IMR-90 (cell line): ENCODE measurements around the gene FER. TPM values are rescaled to one million over a fixed set of nuclear protein-coding genes. Genes with fewer than 3 reads are reported as not detected.

Experiments used
- ATAC-seq: fragments of 200-7000 bp; cut with Tn5 transposase; 2 replicates; pipeline ENCODE4 v1.9.1; 2020; ENCODE audit warnings: low read depth, mild to moderate bottlenecking, moderate library complexity
- BruUV-seq: library from RNA; stranded (reverse); fragments of 400-500 nt; replicated peaks from 2 replicates; lab custom pipeline; 2021; lab: Mats Ljungman, UMichigan
- CTCF ChIA-PET: fragments of 300-600 bp; formaldehyde crosslinking; extraction: SDS; loops from one replicate; lab custom pipeline; 2021; ENCODE audit warnings: antibody characterized with exemption; lab: Yijun Ruan, JAX
- POLR2A ChIA-PET: fragments of 300-600 bp; sonication (Branson Sonifier 250); formaldehyde crosslinking; loops from one replicate; lab custom pipeline; 2022; ENCODE audit warnings: antibody characterized with exemption; ENCODE audit not compliant: unreplicated experiment; lab: Charles Lee
- DNase-seq: peaks from one replicate; pipeline ENCODE4 v3.0.0; 2013
- H2AFZ ChIP-seq: replicated peaks from 2 replicates; pipeline ENCODE3; 2013; ENCODE audit warnings: low read length, mild to moderate bottlenecking; ENCODE audit not compliant: poor library complexity
- H2AK5ac ChIP-seq: 2 replicates; pipeline ENCODE4 v1.6.1; 2013; ENCODE audit warnings: low read depth, low read length, inconsistent platforms
- H2AK9ac ChIP-seq: replicated peaks from 2 replicates; pipeline ENCODE3; 2013; ENCODE audit warnings: mild to moderate bottlenecking, low read depth, low read length, moderate library complexity; ENCODE audit not compliant: poor library complexity
- H2BK120ac ChIP-seq: 2 replicates; pipeline ENCODE4 v1.6.1; 2013; ENCODE audit warnings: low read depth, low read length, inconsistent platforms
- H2BK15ac ChIP-seq: 3 replicates; pipeline ENCODE4 v1.6.1; 2013; ENCODE audit warnings: low read depth, low read length, inconsistent platforms
- H2BK20ac ChIP-seq: 2 replicates; pipeline ENCODE4 v1.6.1; 2013; ENCODE audit warnings: low read depth, mild to moderate bottlenecking, inconsistent platforms, low read length, moderate library complexity
- H2BK5ac ChIP-seq: 2 replicates; pipeline ENCODE4 v1.6.1; 2013; ENCODE audit warnings: mild to moderate bottlenecking, low read depth, low read length, inconsistent platforms; ENCODE audit not compliant: poor library complexity, severe bottlenecking
- H3K14ac ChIP-seq: replicated peaks from 2 replicates; pipeline ENCODE4 v1.6.1; 2013; ENCODE audit warnings: low read depth, low read length, inconsistent platforms
- H3K18ac ChIP-seq: 2 replicates; pipeline ENCODE4 v1.6.1; 2013; ENCODE audit warnings: low read depth, low read length, control low read depth
- H3K23ac ChIP-seq: 2 replicates; pipeline ENCODE4 v1.6.1; 2013; ENCODE audit warnings: low read depth, low read length, inconsistent platforms
- H3K27ac ChIP-seq: 2 replicates; pipeline ENCODE4 v1.5.1; 2013; ENCODE audit warnings: mild to moderate bottlenecking, control low read depth, low read length; ENCODE audit not compliant: insufficient read depth
- H3K27me3 ChIP-seq: 2 replicates; pipeline ENCODE4 v1.6.1; 2013; ENCODE audit warnings: low read length; ENCODE audit not compliant: control insufficient read depth, insufficient read depth
- H3K36me3 ChIP-seq: 2 replicates; pipeline ENCODE4 v1.6.1; 2013; ENCODE audit warnings: low read length, mixed read lengths; ENCODE audit not compliant: control insufficient read depth, insufficient read depth
- H3K4ac ChIP-seq: 2 replicates; pipeline ENCODE4 v1.6.1; 2013; ENCODE audit warnings: low read depth, low read length, inconsistent platforms
- H3K4me1 ChIP-seq: 2 replicates; pipeline ENCODE4 v1.6.1; 2013; ENCODE audit warnings: low read length, mixed read lengths; ENCODE audit not compliant: control insufficient read depth, insufficient read depth
- H3K4me2 ChIP-seq: 2 replicates; pipeline ENCODE4 v1.6.1; 2013; ENCODE audit warnings: low read depth, mild to moderate bottlenecking, control low read depth, low read length, moderate library complexity
- H3K4me3 ChIP-seq: 2 replicates; pipeline ENCODE4 v1.5.1; 2013; ENCODE audit warnings: low read depth, mild to moderate bottlenecking, control low read depth, low read length, moderate library complexity; ENCODE audit not compliant: insufficient read depth
- H3K56ac ChIP-seq: 2 replicates; pipeline ENCODE4 v1.6.1; 2013; ENCODE audit warnings: low read length, inconsistent platforms; ENCODE audit not compliant: insufficient read depth; ENCODE audit errors: extremely low read depth
- H3K79me1 ChIP-seq, 2 experiments: 2 replicates each; pipeline ENCODE4 v1.6.1; 2013; ENCODE audit warnings: low read length in 2 of 2, inconsistent platforms in 1 of 2, low read depth in 1 of 2
- H3K9ac ChIP-seq: 2 replicates; pipeline ENCODE4 v1.6.1; 2013; ENCODE audit warnings: low read depth, low read length, control low read depth
- H3K9me1 ChIP-seq: 2 replicates; pipeline ENCODE4 v1.6.1; 2013; ENCODE audit warnings: low read length, inconsistent platforms; ENCODE audit not compliant: insufficient read depth
- H3K9me3 ChIP-seq: 2 replicates; pipeline ENCODE4 v1.6.1; 2013; ENCODE audit warnings: low read length; ENCODE audit not compliant: control insufficient read depth, insufficient read depth
- H4K20me1 ChIP-seq: 2 replicates; pipeline ENCODE4 v1.6.1; 2013; ENCODE audit warnings: low read length, inconsistent platforms; ENCODE audit not compliant: insufficient read depth
- H4K5ac ChIP-seq: 2 replicates; pipeline ENCODE4 v1.6.1; 2013; ENCODE audit warnings: mild to moderate bottlenecking, low read depth, low read length, control low read depth
- H4K8ac ChIP-seq, 2 experiments: 2 replicates each; pipeline ENCODE4 v1.6.1; 2013; ENCODE audit warnings: low read depth in 2 of 2, low read length in 2 of 2, control low read depth in 1 of 2, inconsistent platforms in 1 of 2
- H4K91ac ChIP-seq: 2 replicates; pipeline ENCODE4 v1.6.1; 2013; ENCODE audit warnings: low read depth, low read length, inconsistent platforms; ENCODE audit not compliant: insufficient read depth
- BHLHE40 ChIP-seq: fragments of 150-350 bp; IDR thresholded peaks from 2 replicates; pipeline ENCODE4 v1.6.1; 2016; ENCODE audit warnings: mild to moderate bottlenecking, low read depth, low read length
- CEBPB ChIP-seq: IDR thresholded peaks from 2 replicates; pipeline ENCODE4 v1.6.1; 2012; ENCODE audit warnings: low read depth, low read length, improper control_type of control experiment
- CHD1 ChIP-seq: IDR thresholded peaks from 2 replicates; pipeline ENCODE4 v1.6.1; 2012; ENCODE audit warnings: low read depth, low read length, improper control_type of control experiment
- FOS ChIP-seq: fragments of 150-350 bp; IDR thresholded peaks from 2 replicates; pipeline ENCODE4 v1.6.1; 2016; ENCODE audit warnings: low read depth, low read length
- MAFK ChIP-seq: IDR thresholded peaks from 2 replicates; pipeline ENCODE4 v1.6.1; 2012; ENCODE audit warnings: low read depth, low read length, improper control_type of control experiment
- MAZ ChIP-seq: IDR thresholded peaks from 2 replicates; pipeline ENCODE4 v1.6.1; 2012; ENCODE audit warnings: low read depth, mild to moderate bottlenecking, low read length, improper control_type of control experiment, moderate library complexity, borderline replicate concordance
- MXI1 ChIP-seq: IDR thresholded peaks from 2 replicates; pipeline ENCODE4 v1.6.1; 2012; ENCODE audit warnings: low read depth, mild to moderate bottlenecking, low read length, moderate library complexity, borderline replicate concordance
- NFE2L2 ChIP-seq: fragments of 150-350 bp; IDR thresholded peaks from 2 replicates; pipeline ENCODE4 v1.6.1; 2016; ENCODE audit warnings: low read depth, mild to moderate bottlenecking, low read length
- POLR2A ChIP-seq: IDR thresholded peaks from 2 replicates; pipeline ENCODE4 v1.6.1; 2012; ENCODE audit warnings: mild to moderate bottlenecking, low read depth, low read length
- RAD21 ChIP-seq: IDR thresholded peaks from 2 replicates; pipeline ENCODE4 v1.6.1; 2012; ENCODE audit warnings: low read length, improper control_type of control experiment
- RCOR1 ChIP-seq: IDR thresholded peaks from 2 replicates; pipeline ENCODE4 v1.6.1; 2012; ENCODE audit warnings: mild to moderate bottlenecking, low read length, improper control_type of control experiment; ENCODE audit not compliant: insufficient replicate concordance
- RFX5 ChIP-seq: IDR thresholded peaks from 2 replicates; pipeline ENCODE4 v1.8.0; 2012; ENCODE audit warnings: low read depth, mild to moderate bottlenecking, low read length, moderate library complexity
- SMC3 ChIP-seq: fragments of 150-350 bp; IDR thresholded peaks from 2 replicates; pipeline ENCODE4 v1.6.1; 2016; ENCODE audit warnings: low read depth, mild to moderate bottlenecking, antibody characterized with exemption, low read length, moderate library complexity
- WGBS, 2 experiments: methylation state at CpG; one replicate each; pipeline versions ENCODE4 v1.1.5 to v1.1.7; 2013; ENCODE audit warnings: missing lambda C conversion rate in 2 of 2; ENCODE audit not compliant: insufficient read length in 1 of 2; ENCODE audit errors: extremely low coverage in 2 of 2; 5-methylcytosine and 5-hydroxymethylcytosine counted together
- dilution Hi-C: fragments of 300-500 bp; cut with HindIII; formaldehyde crosslinking; loops from one replicate; pipeline ENCODE4 v1.14.3; 2018; ENCODE audit warnings: low sequenced_read_pairs; ENCODE audit not compliant: unreplicated experiment
- in situ Hi-C: fragments of 300-500 bp; cut with MboI; formaldehyde crosslinking; loops from 3 replicates; pipeline ENCODE4 v1.14.3; 2019; ENCODE audit warnings: low sequenced_read_pairs, inconsistent platforms, mixed read lengths
- intact Hi-C: fragments of 100-400 bp; cut with micrococcal nuclease; formaldehyde crosslinking; loops from 2 replicates; pipeline ENCODE4 v1.10.0; 2022
- polyA plus RNA-seq, 3 experiments: library from polyadenylated mRNA; depleted of rRNA; stranded (reverse); fragments of >200 nt; gene quantifications; 2 replicates each; pipeline ENCODE4 v1.2.3, GENCODE V29; 2012; ENCODE audit warnings: low replicate concordance in 1 of 3
- total RNA-seq: library from RNA; depleted of rRNA; stranded (reverse); fragments of >200 nt; gene quantifications from 2 replicates; pipeline ENCODE4 v1.2.3, GENCODE V29; 2012
- TF ChIP-seq, protein P1 (sequence below): fragments of 150-350 bp; IDR thresholded peaks from 2 replicates; pipeline ENCODE4 v1.6.1; 2016; ENCODE audit warnings: low read depth, mild to moderate bottlenecking, low read length, moderate library complexity, borderline replicate concordance
- TF ChIP-seq, protein P2 (sequence below): conservative IDR thresholded peaks from 2 replicates; pipeline ENCODE4 v1.5.1; 2012; ENCODE audit warnings: mild to moderate bottlenecking, low read depth, low read length, improper control_type of control experiment
- TF ChIP-seq, protein P3 (sequence below): fragments of 150-350 bp; IDR thresholded peaks from 2 replicates; pipeline ENCODE4 v1.6.1; 2017; ENCODE audit warnings: mild to moderate bottlenecking, antibody characterized with exemption, low read length, low read depth

The FER gene
- total and polyA plus RNA-seq, 2 of the 4 experiments (the other 2 are of a cell fraction): 3.5 to 32.4 TPM

DNA sequence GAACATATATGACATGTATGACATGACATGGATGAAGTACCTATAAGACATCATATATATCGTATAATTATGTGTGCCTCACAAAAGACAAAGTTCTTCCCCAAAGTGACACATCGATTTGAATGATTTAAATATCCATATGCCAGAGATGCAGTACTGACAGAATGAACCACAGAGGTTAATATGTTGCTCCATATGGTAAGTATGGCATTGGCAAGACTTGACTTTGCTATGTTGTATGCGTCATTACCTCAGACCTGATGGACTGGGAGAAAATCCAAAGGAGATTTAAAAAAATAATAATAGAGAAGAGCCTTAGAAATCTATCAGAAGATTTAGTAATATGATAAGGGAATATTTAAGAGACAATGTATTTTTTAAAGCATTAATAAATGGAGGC is 398.9 kb downstream of the FER start:
- ChIA-PET CTCF (interaction anchor here (0.6 kb wide), 1 partner anchor 693 kb away, joined by 3 read pairs; no protein-coding TSS in a partner anchor), POLR2A (no interaction called here)
- no peak overlapping the region for H2AK5ac ChIP-seq
- no peak overlapping the region for H3K9ac ChIP-seq
- H4K20me1 ChIP-seq: no peaks in the 10 kb centered on the region
- H3K14ac ChIP-seq: no peak overlapping the region
- no peak overlapping the region for H3K18ac ChIP-seq
- H2BK5ac ChIP-seq: peak overlapping the region; percentile 9
- H3K23ac ChIP-seq: no peak overlapping the region
- no peak overlapping the region for H4K91ac ChIP-seq
- dilution Hi-C loops (no loop called here), intact Hi-C loops (no loop called here), in situ Hi-C loops (no loop called here)
- WGBS, 2 experiments: no CpG with 5 or more reads among the region's 3 CpGs
- H4K5ac ChIP-seq: no peak overlapping the region
- no peaks in the 10 kb centered on the region for H3K36me3 ChIP-seq
- ATAC-seq (no peak), DNase-seq (peak; percentile 42)
- H3K4me3 ChIP-seq: no peak overlapping the region
- H2AK9ac ChIP-seq: no peak overlapping the region
- H2AFZ ChIP-seq: no peak overlapping the region
- H3K9me1 ChIP-seq: no peaks in the 10 kb centered on the region
- H3K9me3 ChIP-seq: no peaks in the 10 kb centered on the region
- H3K4me2 ChIP-seq: no peak overlapping the region
- H3K27ac ChIP-seq: no peak overlapping the region
- TF ChIP-seq, protein P1, sequence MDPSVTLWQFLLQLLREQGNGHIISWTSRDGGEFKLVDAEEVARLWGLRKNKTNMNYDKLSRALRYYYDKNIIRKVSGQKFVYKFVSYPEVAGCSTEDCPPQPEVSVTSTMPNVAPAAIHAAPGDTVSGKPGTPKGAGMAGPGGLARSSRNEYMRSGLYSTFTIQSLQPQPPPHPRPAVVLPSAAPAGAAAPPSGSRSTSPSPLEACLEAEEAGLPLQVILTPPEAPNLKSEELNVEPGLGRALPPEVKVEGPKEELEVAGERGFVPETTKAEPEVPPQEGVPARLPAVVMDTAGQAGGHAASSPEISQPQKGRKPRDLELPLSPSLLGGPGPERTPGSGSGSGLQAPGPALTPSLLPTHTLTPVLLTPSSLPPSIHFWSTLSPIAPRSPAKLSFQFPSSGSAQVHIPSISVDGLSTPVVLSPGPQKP: no peak
- TF ChIP-seq RFX5 (no peak), MAFK (no peak), RAD21 (no peak), FOS (no peak), SMC3 (no peak), CEBPB (no peak), POLR2A (no peak), NFE2L2 (no peak), MAZ (no peak), RCOR1 (no peak), BHLHE40 (no peak), CHD1 (no peak), MXI1 (no peak)
- TF ChIP-seq, protein P2, sequence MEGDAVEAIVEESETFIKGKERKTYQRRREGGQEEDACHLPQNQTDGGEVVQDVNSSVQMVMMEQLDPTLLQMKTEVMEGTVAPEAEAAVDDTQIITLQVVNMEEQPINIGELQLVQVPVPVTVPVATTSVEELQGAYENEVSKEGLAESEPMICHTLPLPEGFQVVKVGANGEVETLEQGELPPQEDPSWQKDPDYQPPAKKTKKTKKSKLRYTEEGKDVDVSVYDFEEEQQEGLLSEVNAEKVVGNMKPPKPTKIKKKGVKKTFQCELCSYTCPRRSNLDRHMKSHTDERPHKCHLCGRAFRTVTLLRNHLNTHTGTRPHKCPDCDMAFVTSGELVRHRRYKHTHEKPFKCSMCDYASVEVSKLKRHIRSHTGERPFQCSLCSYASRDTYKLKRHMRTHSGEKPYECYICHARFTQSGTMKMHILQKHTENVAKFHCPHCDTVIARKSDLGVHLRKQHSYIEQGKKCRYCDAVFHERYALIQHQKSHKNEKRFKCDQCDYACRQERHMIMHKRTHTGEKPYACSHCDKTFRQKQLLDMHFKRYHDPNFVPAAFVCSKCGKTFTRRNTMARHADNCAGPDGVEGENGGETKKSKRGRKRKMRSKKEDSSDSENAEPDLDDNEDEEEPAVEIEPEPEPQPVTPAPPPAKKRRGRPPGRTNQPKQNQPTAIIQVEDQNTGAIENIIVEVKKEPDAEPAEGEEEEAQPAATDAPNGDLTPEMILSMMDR: no peak
- TF ChIP-seq, protein P3, sequence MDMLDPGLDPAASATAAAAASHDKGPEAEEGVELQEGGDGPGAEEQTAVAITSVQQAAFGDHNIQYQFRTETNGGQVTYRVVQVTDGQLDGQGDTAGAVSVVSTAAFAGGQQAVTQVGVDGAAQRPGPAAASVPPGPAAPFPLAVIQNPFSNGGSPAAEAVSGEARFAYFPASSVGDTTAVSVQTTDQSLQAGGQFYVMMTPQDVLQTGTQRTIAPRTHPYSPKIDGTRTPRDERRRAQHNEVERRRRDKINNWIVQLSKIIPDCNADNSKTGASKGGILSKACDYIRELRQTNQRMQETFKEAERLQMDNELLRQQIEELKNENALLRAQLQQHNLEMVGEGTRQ: no peak
- H3K79me1 ChIP-seq: no peaks in the 10 kb centered on the region; a peak in 2 of 4 replicates
- no peak overlapping the region for H3K56ac ChIP-seq
- no peak overlapping the region for H2BK20ac ChIP-seq
- no peaks in the 10 kb centered on the region for H3K27me3 ChIP-seq
- H2BK120ac ChIP-seq: no peak overlapping the region
- H2BK15ac ChIP-seq: no peak overlapping the region
- no peak overlapping the region for H3K4ac ChIP-seq
- BruUV-seq: no TSS peak
- peaks cover 4% of the 10 kb centered on the region for H3K4me1 ChIP-seq
- H4K8ac ChIP-seq: no peak overlapping the region
